ENCODE data around the gene MEGF11.

The MEGF11 gene

GRCh38 chr15:66288093-66288492 is 34.5 kb upstream of the MEGF11 start:
- no peak overlapping the region for H3K4me3 ChIP-seq (ENCODE audit: low read depth, low read length)
- no peak for TF ChIP-seq CTCF (IDR thresholded peaks at IDR 0.05; ENCODE audit: low read depth, low read length, missing control alignments)
- DNase-seq (ENCODE audit: low read depth): no peak

DNA sequence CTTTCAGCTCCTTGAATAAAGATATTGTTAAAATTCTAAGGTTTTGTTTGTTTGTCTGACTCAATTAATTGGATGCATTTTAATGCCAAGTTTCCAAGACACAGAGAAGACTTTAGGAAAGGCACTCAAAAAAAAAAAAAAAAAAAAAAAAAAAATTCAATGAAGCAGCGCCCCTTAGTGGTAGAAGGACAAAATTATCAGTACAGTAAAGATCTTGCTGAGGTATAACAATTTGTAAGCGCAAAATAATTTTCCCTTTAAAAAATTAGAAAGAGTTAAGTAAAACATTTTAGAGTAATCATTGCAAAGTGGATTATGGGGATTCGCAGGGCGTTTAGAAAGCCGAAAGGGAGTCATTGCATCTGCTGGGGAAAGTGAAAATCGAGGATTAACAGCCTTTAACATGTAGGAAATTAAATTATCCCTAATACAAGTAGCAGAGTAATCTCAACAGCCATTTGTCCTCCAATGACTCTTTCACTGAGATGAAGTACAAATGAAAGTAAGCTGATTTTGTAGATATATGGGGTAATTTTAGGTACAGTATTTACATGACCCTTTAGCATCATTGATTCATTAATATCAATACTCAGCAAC is 34.0 kb upstream of the MEGF11 start:
- TF ChIP-seq CTCF (IDR thresholded peaks at IDR 0.05; ENCODE audit: low read depth, low read length, missing control alignments): peak; percentile 38
- no peak overlapping the region for H3K4me3 ChIP-seq (ENCODE audit: low read depth, low read length)
- DNase-seq (ENCODE audit: low read depth): no peak

- H3K4me3 ChIP-seq (ENCODE audit: low read depth, low read length): no peak overlapping the region
- no peak for TF ChIP-seq CTCF (IDR thresholded peaks at IDR 0.05; ENCODE audit: low read depth, low read length, missing control alignments)
- DNase-seq (ENCODE audit: low read depth): no peak
Measured at GRCh38 chr15:66285533-66286280, 32.2 kb upstream of the MEGF11 start.

- no peak overlapping the region for H3K4me3 ChIP-seq (ENCODE audit: low read depth, low read length)
- no peak for DNase-seq (ENCODE audit: low read depth)
- TF ChIP-seq CTCF (IDR thresholded peaks at IDR 0.05; ENCODE audit: low read depth, low read length, missing control alignments): no peak
Measured at GRCh38 chr15:66284271-66284670, 30.7 kb upstream of the MEGF11 start.

- no peak overlapping the region for H3K4me3 ChIP-seq (ENCODE audit: low read depth, low read length)
- DNase-seq (ENCODE audit: low read depth): no peak
- TF ChIP-seq CTCF (IDR thresholded peaks at IDR 0.05; ENCODE audit: low read depth, low read length, missing control alignments): no peak
Measured at GRCh38 chr15:66278671-66279070, 25.1 kb upstream of the MEGF11 start.

DNA sequence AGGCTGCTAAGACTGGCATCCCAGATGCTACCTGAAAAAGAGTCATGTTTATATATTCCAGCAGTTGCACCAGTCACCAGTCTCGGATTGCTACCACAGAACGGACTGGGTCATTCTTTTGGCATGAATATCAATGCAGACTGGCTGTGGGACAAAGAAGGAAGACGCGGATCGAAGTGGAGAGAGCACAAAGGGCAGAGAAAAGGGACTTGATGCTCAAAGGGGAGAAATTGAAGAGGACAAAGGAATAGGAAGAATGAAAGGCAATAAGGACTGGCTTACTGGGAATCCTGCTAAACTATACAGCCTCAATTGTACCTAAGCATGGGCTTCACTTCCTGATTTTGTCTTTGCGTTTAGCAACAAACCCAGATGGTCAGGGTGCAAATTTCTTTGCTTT is 24.5 kb upstream of the MEGF11 start:
- no peak for TF ChIP-seq CTCF (IDR thresholded peaks at IDR 0.05; ENCODE audit: low read depth, low read length, missing control alignments)
- DNase-seq (ENCODE audit: low read depth): no peak
- no peak overlapping the region for H3K4me3 ChIP-seq (ENCODE audit: low read depth, low read length)

- DNase-seq (ENCODE audit: low read depth): no peak
- H3K4me3 ChIP-seq (ENCODE audit: low read depth, low read length): no peak overlapping the region
- no peak for TF ChIP-seq CTCF (IDR thresholded peaks at IDR 0.05; ENCODE audit: low read depth, low read length, missing control alignments)
Measured at GRCh38 chr15:66276546-66276945, 23.0 kb upstream of the MEGF11 start.
